HAP-1 (cell line): ENCODE results near the gene DIO1.
"Not testable (repeated sequence)": the region's sequence is repeated elsewhere in the genome, so short reads cannot be mapped to it uniquely, and the experiment has no call there.

Experiments used
- DNase-seq, 2 experiments: peaks; one replicate each; pipeline ENCODE4 v3.0.0-alpha.2; 2016 to 2020; ENCODE audit warnings: low spot score in 2 of 2
- H3K27me3 ChIP-seq: fragments of 250-450 bp; sonication (Bioruptor Pico); 2 replicates; pipeline ENCODE4 v1.5.1; 2020; ENCODE audit warnings: low read depth, mild to moderate bottlenecking, moderate library complexity
- H3K36me3 ChIP-seq: fragments of 250-450 bp; sonication (Bioruptor Pico); replicated peaks from 2 replicates; pipeline ENCODE4 v1.5.1; 2020; ENCODE audit warnings: mild to moderate bottlenecking
- H3K4me1 ChIP-seq: fragments of 250-450 bp; sonication (Bioruptor Pico); 2 replicates; pipeline ENCODE4 v1.5.1; 2020; ENCODE audit warnings: mild to moderate bottlenecking
- H3K4me3 ChIP-seq: fragments of 250-450 bp; sonication (Bioruptor Pico); 2 replicates; pipeline ENCODE4 v1.5.1; 2020; ENCODE audit warnings: mild to moderate bottlenecking, moderate library complexity
- H3K9me3 ChIP-seq: fragments of 250-450 bp; sonication (Bioruptor Pico); 2 replicates; pipeline ENCODE4 v1.5.1; 2020; ENCODE audit warnings: mild to moderate bottlenecking, moderate library complexity
- in situ Hi-C: fragments of 300-500 bp; cut with MboI; formaldehyde crosslinking; loops from 3 replicates; pipeline ENCODE4 v1.14.3; 2020; ENCODE audit warnings: low sequenced_read_pairs, inconsistent platforms, mixed read lengths

The DIO1 gene

GRCh38 chr1:53893999-53894636 lies at the start of gene DIO1:
Gene DIO1 (plus strand): TSS chr1:53894187. CDS start chr1:53894211, 24 bp downstream.
- Histone ChIP-seq H3K9me3 (no peaks in the 10 kb centered on the region), H3K27me3 (no peaks in the 10 kb centered on the region), H3K4me3 (no peak within 1 kb of the TSS), H3K4me1 (peaks cover 5% of the 10 kb centered on the region), H3K36me3 (no peaks in the 10 kb centered on the region)
- DNase-seq = no peak
- in situ Hi-C loops = no loop called here

DNA sequence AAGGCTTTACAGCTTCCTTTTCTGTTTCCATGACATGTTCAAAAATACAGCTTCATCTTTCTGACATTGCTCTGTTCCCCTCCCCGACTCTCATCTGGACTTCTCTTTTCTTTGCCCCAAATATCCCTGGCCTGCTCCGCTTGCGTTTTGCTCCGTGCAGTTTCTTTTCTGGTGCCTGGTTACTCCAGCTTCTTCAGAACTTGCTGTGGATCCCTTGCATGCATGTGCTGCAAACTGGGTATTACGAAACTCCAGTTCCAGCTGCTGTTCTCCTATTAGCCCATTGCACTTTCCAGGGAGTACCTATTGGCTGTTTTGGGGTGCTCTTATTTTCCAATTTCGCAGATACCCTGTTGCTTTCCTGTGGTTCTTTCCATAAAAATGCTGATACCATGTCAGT lies 46.0 kb upstream of the DIO1 start:
- DNase-seq = no peak
- Histone ChIP-seq H3K4me3 (no peak overlapping the region), H3K27me3 (no peaks in the 10 kb centered on the region), H3K4me1 (no peaks in the 10 kb centered on the region), H3K36me3 (no peaks in the 10 kb centered on the region; the same call in 1 of the 2 replicates), H3K9me3 (no peaks in the 10 kb centered on the region)
- in situ Hi-C loops = no loop called here

- no peaks in the 10 kb centered on the region for H3K27me3 ChIP-seq
- H3K4me1 ChIP-seq = no peaks in the 10 kb centered on the region
- DNase-seq = no peak
- no peak overlapping the region for H3K4me3 ChIP-seq
- in situ Hi-C loops = loop anchor here (25.0 kb wide), 1 partner anchor 962 kb away; the partner anchor contains the start of gene TTC22
- no peaks in the 10 kb centered on the region for H3K9me3 ChIP-seq
- H3K36me3 ChIP-seq = peaks cover 4% of the 10 kb centered on the region; the same call in 1 of the 2 replicates
Observed at GRCh38 chr1:53850082-53850673, 43.8 kb upstream of the DIO1 start.

DNA sequence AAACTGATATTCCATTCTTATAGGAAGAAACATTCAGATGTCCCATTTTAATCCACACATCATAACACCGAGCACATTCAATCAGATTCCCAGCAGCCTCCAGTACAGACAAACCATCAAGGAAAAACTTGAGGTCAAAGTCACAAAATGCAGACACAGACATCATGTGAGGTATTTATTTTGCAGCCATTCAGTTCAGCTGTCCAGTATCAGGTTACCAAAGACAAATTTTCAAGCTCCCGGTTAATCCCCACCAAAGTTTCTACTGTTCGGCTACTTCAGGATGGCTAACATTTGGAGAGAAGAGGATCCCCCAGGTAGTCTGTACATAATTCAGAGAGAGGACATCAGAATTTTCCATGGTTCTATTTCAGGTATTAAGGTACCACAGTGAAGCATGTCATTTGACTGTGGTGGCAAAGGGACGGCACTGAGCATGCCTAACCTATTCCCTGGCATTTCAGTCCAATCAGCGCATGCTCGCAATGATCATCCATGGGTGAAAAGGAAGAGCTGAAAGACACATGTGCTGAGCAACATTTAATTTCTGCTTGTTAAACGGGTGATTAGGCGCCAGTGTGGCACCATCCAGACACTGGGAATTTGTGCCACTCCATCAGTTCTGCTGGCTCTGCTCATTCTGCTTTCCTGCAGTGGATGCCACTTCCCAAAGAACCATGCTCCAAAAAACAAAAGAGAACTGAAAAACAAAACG lies 42.3 kb upstream of the DIO1 start:
- Histone ChIP-seq H3K27me3 (no peaks in the 10 kb centered on the region), H3K9me3 (no peaks in the 10 kb centered on the region), H3K4me1 (no peaks in the 10 kb centered on the region), H3K4me3 (no peak overlapping the region), H3K36me3 (peaks cover 4% of the 10 kb centered on the region; the same call in 1 of the 2 replicates)
- in situ Hi-C loops = loop anchor here (25.0 kb wide), 1 partner anchor 961 kb away; the partner anchor contains the start of gene TTC22
- DNase-seq = no peak

DNA sequence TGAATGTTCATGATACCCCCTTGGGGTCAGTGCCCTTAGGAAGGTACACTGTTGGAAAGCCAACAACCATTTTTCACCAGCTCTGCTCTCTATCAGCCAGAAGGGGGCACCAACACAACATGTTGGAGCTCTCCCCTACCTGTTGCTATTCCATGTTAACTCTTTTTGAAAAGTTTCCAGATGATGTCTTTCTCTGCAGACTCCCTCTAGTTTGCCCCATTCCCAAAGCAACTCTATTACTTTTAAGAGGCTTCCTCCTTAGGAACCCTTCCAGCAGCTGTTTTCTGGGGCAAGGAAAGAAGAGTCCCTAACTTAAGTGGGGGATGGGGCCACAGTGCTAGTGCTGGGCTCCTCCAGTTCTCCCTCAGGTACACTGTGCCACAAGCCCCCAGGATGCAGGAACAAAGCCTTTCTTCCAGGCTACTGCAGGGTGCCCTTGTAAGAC lies 33.0 kb upstream of the DIO1 start:
- H3K9me3 ChIP-seq = no peaks in the 10 kb centered on the region
- in situ Hi-C loops = loop anchor here (5.0 to 25.0 kb wide), 2 partner anchors 96 to 951 kb away; partner anchors contain the start of gene TTC22

DNA sequence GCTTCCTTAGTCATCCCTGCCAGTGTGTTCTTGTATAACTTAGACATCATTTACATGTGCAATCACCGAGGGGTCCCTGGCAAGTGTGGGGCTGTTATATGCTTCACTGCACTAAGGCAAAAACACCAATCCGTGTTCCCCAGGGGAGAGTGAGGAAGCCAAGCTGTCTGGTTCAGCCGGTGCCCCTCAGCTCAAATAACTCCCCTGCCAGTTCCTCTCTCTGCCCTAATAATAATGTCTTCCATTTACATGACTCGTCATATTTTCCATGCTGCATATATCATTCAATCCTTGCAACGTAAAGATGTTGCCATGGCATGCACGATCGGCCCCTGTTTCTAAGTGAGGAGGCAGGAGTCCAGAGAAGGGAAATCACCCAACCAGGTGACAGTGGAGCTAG lies 31.5 kb upstream of the DIO1 start:
- Histone ChIP-seq H3K9me3 (no peaks in the 10 kb centered on the region), H3K27me3 (no peaks in the 10 kb centered on the region), H3K4me3 (no peak overlapping the region), H3K36me3 (no peaks in the 10 kb centered on the region; the same call in 1 of the 2 replicates), H3K4me1 (no peaks in the 10 kb centered on the region)
- no peak for DNase-seq
- in situ Hi-C loops = loop anchor here (5.0 to 25.0 kb wide), 2 partner anchors 95 to 950 kb away; partner anchors contain the start of gene TTC22

More for the DNA sequence above, 33.0 kb upstream of the DIO1 start:
- Histone ChIP-seq H3K4me3 (no peak overlapping the region), H3K36me3 (no peaks in the 10 kb centered on the region; the same call in 1 of the 2 replicates), H3K4me1 (no peaks in the 10 kb centered on the region), H3K27me3 (no peaks in the 10 kb centered on the region)
- DNase-seq = peak; percentile 60 to 69

DNA sequence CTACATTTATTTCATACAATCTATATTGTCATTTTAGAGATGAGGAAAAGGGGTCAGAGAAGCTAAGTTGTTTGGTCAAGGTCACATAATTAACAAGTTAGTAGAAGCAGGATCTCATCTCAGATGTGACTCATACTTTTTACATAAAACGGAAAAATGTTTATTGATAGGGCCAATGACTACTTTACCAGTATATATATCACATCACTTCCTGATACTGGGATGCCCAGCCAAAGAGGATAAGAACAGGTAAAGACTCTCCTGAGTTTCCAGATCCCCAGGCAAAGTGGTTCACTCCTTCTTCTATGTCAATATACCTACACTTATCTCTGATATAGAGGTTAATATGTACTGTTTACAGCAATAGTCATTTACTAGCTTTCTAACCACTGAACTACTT lies 25.4 kb upstream of the DIO1 start:
- in situ Hi-C loops = loop anchor here (25.0 kb wide), 1 partner anchor 944 kb away; the partner anchor contains the start of gene TTC22
- Histone ChIP-seq H3K36me3 (no peaks in the 10 kb centered on the region), H3K27me3 (no peaks in the 10 kb centered on the region), H3K9me3 (no peaks in the 10 kb centered on the region), H3K4me1 (no peaks in the 10 kb centered on the region), H3K4me3 (no peak overlapping the region)
- no peak for DNase-seq

DNA sequence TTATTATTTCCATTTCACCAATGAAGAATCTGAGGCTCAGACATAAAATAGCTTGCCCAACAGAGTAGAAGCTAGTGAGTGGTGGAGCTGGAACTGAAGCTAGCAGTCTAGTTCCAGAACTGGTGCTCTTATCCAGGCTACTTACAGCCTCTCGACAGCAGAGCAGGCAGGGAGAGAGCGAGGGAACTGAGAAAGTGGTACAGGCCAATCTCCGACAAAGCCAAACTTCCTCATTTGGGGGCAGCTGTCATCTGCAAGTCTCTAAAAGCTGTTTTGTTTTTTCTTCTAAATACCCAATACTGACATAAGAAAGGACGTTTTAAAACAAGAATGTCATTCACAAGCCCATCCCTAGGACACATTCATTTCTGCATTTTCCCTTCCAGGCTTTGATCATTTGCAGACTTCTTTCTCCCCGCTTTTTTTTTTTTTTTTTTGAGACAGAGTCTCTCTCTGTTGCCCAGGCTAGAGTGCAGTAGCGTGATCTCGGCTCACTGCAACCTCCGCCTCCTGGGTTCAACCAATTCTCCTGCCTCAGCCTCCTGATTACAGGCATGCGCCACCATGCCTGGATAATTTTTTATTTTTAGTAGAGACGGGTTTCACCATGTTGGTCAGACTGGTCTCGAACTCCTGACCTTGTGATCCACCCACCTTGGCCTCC lies 24.4 kb upstream of the DIO1 start:
- Histone ChIP-seq H3K36me3 (no peaks in the 10 kb centered on the region), H3K9me3 (no peaks in the 10 kb centered on the region), H3K4me1 (no peaks in the 10 kb centered on the region), H3K4me3 (no peak overlapping the region), H3K27me3 (no peaks in the 10 kb centered on the region)
- in situ Hi-C loops = loop anchor here (25.0 kb wide), 1 partner anchor 943 kb away; the partner anchor contains the start of gene TTC22
- DNase-seq = no peak

DNA sequence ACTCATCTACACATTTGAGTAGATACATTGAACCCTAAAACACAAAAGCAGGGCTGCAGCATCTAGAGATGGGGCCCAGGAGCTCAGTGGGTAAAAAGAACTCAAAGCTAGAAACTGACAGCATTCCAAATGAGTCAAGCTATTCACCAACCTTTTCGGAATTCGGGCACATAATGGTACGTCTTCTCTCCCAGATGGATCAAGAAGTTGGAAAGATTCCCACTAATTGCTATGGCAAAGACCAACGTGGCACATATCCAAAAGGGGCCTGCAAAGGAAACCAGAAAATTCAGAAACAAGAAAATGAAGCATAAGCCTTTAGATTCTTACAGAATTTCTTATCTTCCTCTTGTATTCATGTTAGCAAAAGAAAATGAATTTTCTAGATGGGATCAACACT lies 22.8 kb upstream of the DIO1 start:
- in situ Hi-C loops = loop anchor here (25.0 kb wide), 1 partner anchor 941 kb away; the partner anchor contains the start of gene TTC22
- Histone ChIP-seq H3K4me3 (no peak overlapping the region), H3K9me3 (no peaks in the 10 kb centered on the region), H3K36me3 (peaks cover 4% of the 10 kb centered on the region; the same call in 1 of the 2 replicates), H3K4me1 (no peaks in the 10 kb centered on the region), H3K27me3 (no peaks in the 10 kb centered on the region)
- DNase-seq = no peak

- DNase-seq = no peak
- in situ Hi-C loops = loop anchor here (25.0 kb wide), 1 partner anchor 940 kb away; the partner anchor contains the start of gene TTC22
- Histone ChIP-seq H3K36me3 (peaks cover 4% of the 10 kb centered on the region; the same call in 1 of the 2 replicates), H3K27me3 (no peaks in the 10 kb centered on the region), H3K4me1 (no peaks in the 10 kb centered on the region), H3K9me3 (no peaks in the 10 kb centered on the region), H3K4me3 (no peak overlapping the region)
Observed at GRCh38 chr1:53871773-53872484, 22.1 kb upstream of the DIO1 start.

DNA sequence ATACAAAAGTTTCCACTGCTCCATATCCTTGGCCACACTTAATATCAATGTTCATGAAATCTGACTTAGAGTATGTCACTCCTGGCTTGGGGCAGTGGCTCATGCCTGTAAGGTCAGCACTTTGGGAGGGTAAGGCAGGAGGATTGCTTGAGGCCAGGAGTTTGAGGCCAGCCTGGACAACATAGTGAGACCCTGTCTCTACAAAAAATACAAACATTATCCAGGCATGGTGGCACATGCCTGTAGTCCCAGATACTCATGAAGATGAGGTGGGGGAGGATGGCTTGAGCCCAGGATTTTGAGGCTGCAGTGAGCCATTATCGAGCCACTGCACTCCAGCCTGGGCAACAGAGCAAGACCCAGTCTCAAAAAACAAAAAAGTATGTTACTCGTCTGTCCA lies 18.8 kb upstream of the DIO1 start:
- H3K4me3 ChIP-seq, H3K9me3 ChIP-seq, in situ Hi-C loops, H3K4me1 ChIP-seq, H3K36me3 ChIP-seq, DNase-seq, H3K27me3 ChIP-seq: not testable (repeated sequence)

GRCh38 chr1:53878492-53879105 lies 15.4 kb upstream of the DIO1 start:
- in situ Hi-C loops = no loop called here
- H3K36me3 ChIP-seq = peaks cover 6% of the 10 kb centered on the region; the same call in 1 of the 2 replicates
- peak in 1 of 2 experiments; percentile 60 for DNase-seq

More at GRCh38 chr1:53878492-53879105, 15.4 kb upstream of the DIO1 start:
- Histone ChIP-seq H3K27me3 (no peaks in the 10 kb centered on the region), H3K4me3 (no peak overlapping the region), H3K4me1 (no peaks in the 10 kb centered on the region; the same call in 1 of the 2 replicates), H3K9me3 (no peaks in the 10 kb centered on the region)
